Astrocyte (in vitro differentiated cells and primary cell): Measurements from ENCODE around the gene PRR36. TPM values are rescaled to one million over a fixed set of nuclear protein-coding genes. Genes with fewer than 3 reads are reported as not detected.

ENCODE experiments used
- DNase-seq: peaks from one replicate; pipeline ENCODE4 v3.0.0-alpha.2; 2010; ENCODE audit warnings: low read depth
- FAIRE-seq: peaks from 2 replicates; lab custom pipeline; 2011; peaks lifted over from hg19 to GRCh38; lab: Jason Lieb, UNC
- H2AFZ ChIP-seq: 2 replicates; pipeline ENCODE4 v1.6.0; 2012; ENCODE audit warnings: low read depth, low read length, inconsistent platforms
- H3K27ac ChIP-seq: 2 replicates; pipeline ENCODE4 v1.5.1; 2011; ENCODE audit warnings: low read depth, low read length, inconsistent platforms
- H3K27me3 ChIP-seq: 2 replicates; pipeline ENCODE4 v1.6.0; 2011; ENCODE audit warnings: low read length, inconsistent platforms; ENCODE audit not compliant: insufficient read depth
- H3K36me3 ChIP-seq: 2 replicates; pipeline ENCODE4 v1.5.1; 2011; ENCODE audit warnings: low read length, inconsistent platforms; ENCODE audit not compliant: insufficient read depth
- H3K4me1 ChIP-seq: 2 replicates; pipeline ENCODE4 v1.5.1; 2011; ENCODE audit warnings: low read length, inconsistent platforms; ENCODE audit not compliant: insufficient read depth
- H3K4me2 ChIP-seq: 2 replicates; pipeline ENCODE4 v1.6.0; 2012; ENCODE audit warnings: low read length, inconsistent platforms
- H3K4me3 ChIP-seq: 2 replicates; pipeline ENCODE4 v1.5.1; 2011; ENCODE audit warnings: low read depth, mild to moderate bottlenecking, low read length, inconsistent platforms; ENCODE audit not compliant: insufficient read depth
- H3K79me2 ChIP-seq: 2 replicates; pipeline ENCODE4 v1.6.0; 2012; ENCODE audit warnings: mild to moderate bottlenecking, low read length, inconsistent platforms; ENCODE audit not compliant: insufficient read depth
- H3K9ac ChIP-seq: 2 replicates; pipeline ENCODE4 v1.6.0; 2012; ENCODE audit warnings: mild to moderate bottlenecking, low read length, inconsistent platforms
- H3K9me3 ChIP-seq: 2 replicates; pipeline ENCODE4 v1.5.1; 2012; ENCODE audit warnings: low read depth, mild to moderate bottlenecking, low read length, inconsistent platforms; ENCODE audit not compliant: insufficient read depth
- H4K20me1 ChIP-seq: 2 replicates; pipeline ENCODE4 v1.6.0; 2012; ENCODE audit warnings: low read length, inconsistent platforms; ENCODE audit not compliant: insufficient read depth
- H3K27ac Mint-ChIP-seq: one replicate; pipeline ENCODE4 v1.8.0; 2021; ENCODE audit warnings: mild to moderate bottlenecking, mixed read lengths; ENCODE audit not compliant: unreplicated experiment
- H3K27me3 Mint-ChIP-seq: one replicate; pipeline ENCODE4 v1.8.0; 2021; ENCODE audit warnings: low read depth, mixed read lengths; ENCODE audit not compliant: unreplicated experiment
- H3K36me3 Mint-ChIP-seq: one replicate; pipeline ENCODE4 v1.8.0; 2021; ENCODE audit warnings: low read depth, mixed read lengths; ENCODE audit not compliant: unreplicated experiment
- H3K4me1 Mint-ChIP-seq: one replicate; pipeline ENCODE4 v1.8.0; 2021; ENCODE audit warnings: low read depth, mixed read lengths; ENCODE audit not compliant: unreplicated experiment
- H3K4me3 Mint-ChIP-seq: one replicate; pipeline ENCODE4 v1.8.0; 2021; ENCODE audit warnings: mild to moderate bottlenecking, moderate library complexity, mixed read lengths; ENCODE audit not compliant: unreplicated experiment
- H3K9me3 Mint-ChIP-seq: one replicate; pipeline ENCODE4 v1.8.0; 2021; ENCODE audit warnings: mild to moderate bottlenecking, mixed read lengths; ENCODE audit not compliant: unreplicated experiment
- CTCF ChIP-seq: IDR thresholded peaks from 2 replicates; pipeline ENCODE4 v1.5.1; 2011; ENCODE audit warnings: low read depth, mild to moderate bottlenecking, inconsistent platforms, low read length, moderate library complexity; ENCODE audit not compliant: insufficient read depth
- EZH2 ChIP-seq: IDR thresholded peaks from 2 replicates; pipeline ENCODE4 v1.6.1; 2012; ENCODE audit warnings: mild to moderate bottlenecking, low read length, inconsistent platforms; ENCODE audit not compliant: insufficient read depth
- total RNA-seq: library from RNA; stranded (reverse); gene quantifications from 2 replicates; pipeline ENCODE4 v1.2.1, GENCODE V29; 2021

Gene PRR36
- total RNA-seq, 1 donor from 2014 or later = 1.3 TPM

GRCh38 chr19:7858109-7858770, 15.9 kb downstream of the PRR36 start:
- Histone ChIP-seq H3K36me3 (no peaks in the 10 kb centered on the region), H3K4me2 (no peak overlapping the region), H3K4me3 (no peak overlapping the region), H3K27me3 (no peaks in the 10 kb centered on the region), H3K9ac (no peak overlapping the region), H3K4me1 (no peaks in the 10 kb centered on the region), H3K27ac (no peak overlapping the region), H3K79me2 (no peaks in the 10 kb centered on the region), H2AFZ (no peak overlapping the region), H4K20me1 (peaks cover 9% of the 10 kb centered on the region), H3K9me3 (no peaks in the 10 kb centered on the region)
- no peak overlapping the region for H3K27ac Mint-ChIP-seq
- DNase-seq = no peak
- no peak for FAIRE-seq
- H3K4me1 Mint-ChIP-seq = peaks cover 2% of the 10 kb centered on the region
- H3K9me3 Mint-ChIP-seq = no peaks in the 10 kb centered on the region
- peaks cover 10% of the 10 kb centered on the region for H3K27me3 Mint-ChIP-seq
- H3K4me3 Mint-ChIP-seq = no peak overlapping the region
- TF ChIP-seq EZH2 = no peak
- no peak for TF ChIP-seq CTCF
- peaks cover 2% of the 10 kb centered on the region for H3K36me3 Mint-ChIP-seq

- TF ChIP-seq CTCF (no peak), EZH2 (no peak)
- Mint-ChIP-seq H3K27ac (no peak overlapping the region), H3K36me3 (peaks cover 2% of the 10 kb centered on the region), H3K9me3 (no peaks in the 10 kb centered on the region), H3K4me3 (no peak overlapping the region), H3K4me1 (peaks cover 4% of the 10 kb centered on the region), H3K27me3 (peaks cover 10% of the 10 kb centered on the region)
- DNase-seq (no peak), FAIRE-seq (no peak)
- no peaks in the 10 kb centered on the region for H3K4me1 ChIP-seq
- H4K20me1 ChIP-seq = peaks cover 13% of the 10 kb centered on the region
- no peaks in the 10 kb centered on the region for H3K9me3 ChIP-seq
- H3K4me2 ChIP-seq = no peak overlapping the region
- H3K36me3 ChIP-seq = no peaks in the 10 kb centered on the region
- no peaks in the 10 kb centered on the region for H3K79me2 ChIP-seq
- H3K9ac ChIP-seq = no peak overlapping the region
- no peak overlapping the region for H3K4me3 ChIP-seq
- no peak overlapping the region for H2AFZ ChIP-seq
- H3K27ac ChIP-seq = no peak overlapping the region
- no peaks in the 10 kb centered on the region for H3K27me3 ChIP-seq
Measured at GRCh38 chr19:7857727-7858108, 16.5 kb downstream of the PRR36 start.
